ENCODE data around the gene OR10H3. TPM values are rescaled to one million over a fixed set of nuclear protein-coding genes. Genes with fewer than 3 reads are reported as not detected.

The OR10H3 gene
- total RNA-seq, 1 experiment from 2014 or later: not detected

DNA sequence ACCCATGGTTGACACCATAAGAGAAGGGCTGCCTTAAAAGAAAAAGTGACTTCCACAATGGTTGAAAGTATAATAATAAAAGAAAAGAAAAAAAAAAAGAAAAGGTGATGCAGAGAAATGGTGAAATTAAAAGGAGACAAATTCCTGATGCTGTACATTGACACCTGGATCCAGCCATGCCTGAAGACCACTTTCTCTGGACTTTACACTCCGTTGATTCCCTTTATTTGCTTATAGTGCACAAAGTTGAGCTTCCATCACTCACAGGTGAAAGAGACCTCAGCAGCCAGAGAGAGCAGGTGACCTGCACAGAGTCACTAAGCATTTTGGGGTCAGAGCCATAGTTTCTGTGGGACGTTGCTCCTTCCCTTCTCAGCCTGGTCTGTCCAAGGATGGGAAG is 37.5 kb downstream of the OR10H3 start:
- TF ChIP-seq POLR2AphosphoS5 (IDR thresholded peaks at IDR 0.05; ENCODE audit: low read depth, low read length) (no peak), SIN3A (IDR thresholded peaks at IDR 0.05; ENCODE audit: low read depth) (no peak), CEBPB (IDR thresholded peaks at IDR 0.05; ENCODE audit: low read depth) (no peak), ELF1 (IDR thresholded peaks at IDR 0.05; ENCODE audit: borderline replicate concordance, low read depth) (no peak), TCF7L2 (IDR thresholded peaks at IDR 0.05; ENCODE audit: borderline replicate concordance, extremely low read depth, insufficient read depth, insufficient read length) (no peak), SRF (IDR thresholded peaks at IDR 0.05; ENCODE audit: low read depth) (no peak), RAD21 (IDR thresholded peaks at IDR 0.05; ENCODE audit: low read depth) (no peak), EZH2 (IDR thresholded peaks at IDR 0.05) (no peak), POLR2A (IDR thresholded peaks at IDR 0.05; ENCODE audit: borderline replicate concordance, extremely low read depth, insufficient read depth, insufficient read length) (no peak), SP1 (IDR thresholded peaks at IDR 0.05; ENCODE audit: low read depth) (no peak), YY1 (IDR thresholded peaks at IDR 0.05; ENCODE audit: extremely low read depth, insufficient replicate concordance, low read depth, low read length) (no peak), EZH2phosphoT487 (IDR thresholded peaks at IDR 0.05; ENCODE audit: borderline replicate concordance) (no peak), JUND (IDR thresholded peaks at IDR 0.05) (no peak), ZFX (IDR thresholded peaks at IDR 0.05) (no peak)
- TF ChIP-seq, protein P1, sequence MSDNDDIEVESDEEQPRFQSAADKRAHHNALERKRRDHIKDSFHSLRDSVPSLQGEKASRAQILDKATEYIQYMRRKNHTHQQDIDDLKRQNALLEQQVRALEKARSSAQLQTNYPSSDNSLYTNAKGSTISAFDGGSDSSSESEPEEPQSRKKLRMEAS (IDR thresholded peaks at IDR 0.05): no peak
- TF ChIP-seq, protein P2, sequence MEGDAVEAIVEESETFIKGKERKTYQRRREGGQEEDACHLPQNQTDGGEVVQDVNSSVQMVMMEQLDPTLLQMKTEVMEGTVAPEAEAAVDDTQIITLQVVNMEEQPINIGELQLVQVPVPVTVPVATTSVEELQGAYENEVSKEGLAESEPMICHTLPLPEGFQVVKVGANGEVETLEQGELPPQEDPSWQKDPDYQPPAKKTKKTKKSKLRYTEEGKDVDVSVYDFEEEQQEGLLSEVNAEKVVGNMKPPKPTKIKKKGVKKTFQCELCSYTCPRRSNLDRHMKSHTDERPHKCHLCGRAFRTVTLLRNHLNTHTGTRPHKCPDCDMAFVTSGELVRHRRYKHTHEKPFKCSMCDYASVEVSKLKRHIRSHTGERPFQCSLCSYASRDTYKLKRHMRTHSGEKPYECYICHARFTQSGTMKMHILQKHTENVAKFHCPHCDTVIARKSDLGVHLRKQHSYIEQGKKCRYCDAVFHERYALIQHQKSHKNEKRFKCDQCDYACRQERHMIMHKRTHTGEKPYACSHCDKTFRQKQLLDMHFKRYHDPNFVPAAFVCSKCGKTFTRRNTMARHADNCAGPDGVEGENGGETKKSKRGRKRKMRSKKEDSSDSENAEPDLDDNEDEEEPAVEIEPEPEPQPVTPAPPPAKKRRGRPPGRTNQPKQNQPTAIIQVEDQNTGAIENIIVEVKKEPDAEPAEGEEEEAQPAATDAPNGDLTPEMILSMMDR (IDR thresholded peaks at IDR 0.05 in 2 of 3, conservative IDR thresholded peaks at IDR 0.05 in 1 of 3; ENCODE audit: borderline replicate concordance in 1 of 3, insufficient read depth in 1 of 3, low read depth in 2 of 3, low read length in 2 of 3): no peak
- TF ChIP-seq, protein P3, sequence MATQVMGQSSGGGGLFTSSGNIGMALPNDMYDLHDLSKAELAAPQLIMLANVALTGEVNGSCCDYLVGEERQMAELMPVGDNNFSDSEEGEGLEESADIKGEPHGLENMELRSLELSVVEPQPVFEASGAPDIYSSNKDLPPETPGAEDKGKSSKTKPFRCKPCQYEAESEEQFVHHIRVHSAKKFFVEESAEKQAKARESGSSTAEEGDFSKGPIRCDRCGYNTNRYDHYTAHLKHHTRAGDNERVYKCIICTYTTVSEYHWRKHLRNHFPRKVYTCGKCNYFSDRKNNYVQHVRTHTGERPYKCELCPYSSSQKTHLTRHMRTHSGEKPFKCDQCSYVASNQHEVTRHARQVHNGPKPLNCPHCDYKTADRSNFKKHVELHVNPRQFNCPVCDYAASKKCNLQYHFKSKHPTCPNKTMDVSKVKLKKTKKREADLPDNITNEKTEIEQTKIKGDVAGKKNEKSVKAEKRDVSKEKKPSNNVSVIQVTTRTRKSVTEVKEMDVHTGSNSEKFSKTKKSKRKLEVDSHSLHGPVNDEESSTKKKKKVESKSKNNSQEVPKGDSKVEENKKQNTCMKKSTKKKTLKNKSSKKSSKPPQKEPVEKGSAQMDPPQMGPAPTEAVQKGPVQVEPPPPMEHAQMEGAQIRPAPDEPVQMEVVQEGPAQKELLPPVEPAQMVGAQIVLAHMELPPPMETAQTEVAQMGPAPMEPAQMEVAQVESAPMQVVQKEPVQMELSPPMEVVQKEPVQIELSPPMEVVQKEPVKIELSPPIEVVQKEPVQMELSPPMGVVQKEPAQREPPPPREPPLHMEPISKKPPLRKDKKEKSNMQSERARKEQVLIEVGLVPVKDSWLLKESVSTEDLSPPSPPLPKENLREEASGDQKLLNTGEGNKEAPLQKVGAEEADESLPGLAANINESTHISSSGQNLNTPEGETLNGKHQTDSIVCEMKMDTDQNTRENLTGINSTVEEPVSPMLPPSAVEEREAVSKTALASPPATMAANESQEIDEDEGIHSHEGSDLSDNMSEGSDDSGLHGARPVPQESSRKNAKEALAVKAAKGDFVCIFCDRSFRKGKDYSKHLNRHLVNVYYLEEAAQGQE (IDR thresholded peaks at IDR 0.05; ENCODE audit: low read depth): no peak
- TF ChIP-seq, protein P4, sequence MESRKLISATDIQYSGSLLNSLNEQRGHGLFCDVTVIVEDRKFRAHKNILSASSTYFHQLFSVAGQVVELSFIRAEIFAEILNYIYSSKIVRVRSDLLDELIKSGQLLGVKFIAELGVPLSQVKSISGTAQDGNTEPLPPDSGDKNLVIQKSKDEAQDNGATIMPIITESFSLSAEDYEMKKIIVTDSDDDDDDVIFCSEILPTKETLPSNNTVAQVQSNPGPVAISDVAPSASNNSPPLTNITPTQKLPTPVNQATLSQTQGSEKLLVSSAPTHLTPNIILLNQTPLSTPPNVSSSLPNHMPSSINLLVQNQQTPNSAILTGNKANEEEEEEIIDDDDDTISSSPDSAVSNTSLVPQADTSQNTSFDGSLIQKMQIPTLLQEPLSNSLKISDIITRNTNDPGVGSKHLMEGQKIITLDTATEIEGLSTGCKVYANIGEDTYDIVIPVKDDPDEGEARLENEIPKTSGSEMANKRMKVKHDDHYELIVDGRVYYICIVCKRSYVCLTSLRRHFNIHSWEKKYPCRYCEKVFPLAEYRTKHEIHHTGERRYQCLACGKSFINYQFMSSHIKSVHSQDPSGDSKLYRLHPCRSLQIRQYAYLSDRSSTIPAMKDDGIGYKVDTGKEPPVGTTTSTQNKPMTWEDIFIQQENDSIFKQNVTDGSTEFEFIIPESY (IDR thresholded peaks at IDR 0.05; ENCODE audit: extremely low read depth, insufficient replicate concordance, low read length): no peak
- BruUV-seq (replicated peaks): no TSS peak
- CTCF ChIA-PET: no interaction called here
- ATAC-seq (no peak), DNase-seq (ENCODE audit: low read depth, low spot score) (no peak)
- Histone ChIP-seq H3K4me3 (replicated peaks in 1 of 2; ENCODE audit: low read depth in 1 of 2, low read length in 2 of 2) (no peak overlapping the region), H3K27ac (ENCODE audit: low read depth, low read length) (no peak overlapping the region), H3K9me2 (ENCODE audit: insufficient read depth) (no peaks in the 10 kb centered on the region), H3K4me2 (ENCODE audit: low read length) (no peak overlapping the region), H3K79me2 (ENCODE audit: insufficient read depth, low read length) (no peaks in the 10 kb centered on the region), H3K4me1 (ENCODE audit: control insufficient read depth in 1 of 2, insufficient read depth in 2 of 2, low read length in 2 of 2) (peaks cover 6 to 7% of the 10 kb centered on the region in 2 experiments; a peak in 2 of 4 replicates), H3K36me3 (ENCODE audit: control insufficient read depth in 1 of 2, insufficient read depth in 2 of 2, low read length in 2 of 2) (no peaks in the 10 kb centered on the region), H3K27me3 (ENCODE audit: insufficient read depth, low read length) (peaks cover 23% of the 10 kb centered on the region; the same call in 1 of the 2 replicates), H2AFZ (ENCODE audit: low read depth, low read length, poor library complexity, severe bottlenecking) (no peak overlapping the region), H3K9me3 (ENCODE audit: control insufficient read depth in 1 of 2, insufficient read depth in 1 of 2, low read depth in 1 of 2, low read length in 2 of 2) (no peaks in the 10 kb centered on the region), H4K20me1 (ENCODE audit: insufficient read depth) (no peaks in the 10 kb centered on the region), H3K9ac (ENCODE audit: low read length) (no peak overlapping the region)
- RAD21 ChIA-PET (ENCODE audit: low non-redundant PET in 1 of 2, low total read pairs in 2 of 2, uncharacterized antibody in 2 of 2, unreplicated experiment in 2 of 2): no interaction called here
- POLR2A ChIA-PET: no interaction called here
- intact Hi-C loops (cut with micrococcal nuclease): no loop called here
